Measurements from ENCODE around the gene COL7A1.

DNA sequence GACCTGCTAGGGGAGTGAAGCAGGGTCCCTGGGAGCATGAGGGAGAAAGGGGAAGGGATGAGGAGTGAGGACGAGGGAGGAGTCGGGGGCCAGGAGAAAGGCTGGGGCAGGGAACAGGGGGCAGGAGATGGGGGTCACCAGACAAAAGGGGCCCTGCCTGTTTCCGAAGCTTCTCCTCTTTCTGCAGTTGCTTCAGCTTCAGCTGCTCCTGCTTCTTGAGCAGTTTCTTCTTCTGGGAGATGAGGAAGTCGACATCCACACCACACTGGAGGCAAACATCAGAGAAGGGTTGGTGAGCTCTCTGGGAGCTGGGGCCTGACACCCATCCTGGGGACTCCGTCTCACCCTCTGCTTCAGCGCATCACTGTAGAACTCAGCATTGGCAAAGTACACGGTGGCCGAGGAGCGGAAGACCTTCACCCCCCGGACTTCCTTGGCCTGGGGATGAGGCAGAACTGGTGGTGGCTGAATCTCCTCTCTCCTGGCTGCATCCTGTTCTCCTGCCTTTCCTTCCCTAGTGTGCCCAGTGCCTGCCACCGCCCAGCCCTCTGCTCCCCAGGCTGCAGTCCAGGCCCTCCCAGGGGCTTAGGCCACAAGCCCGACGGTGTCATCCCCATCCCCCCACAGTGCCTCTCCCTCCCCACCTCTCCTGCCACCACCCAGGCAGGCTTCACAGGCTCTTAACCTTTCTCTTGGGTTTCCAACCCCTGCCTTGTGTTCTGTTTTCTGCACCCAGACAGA lies 33.3 kb upstream of the COL7A1 start:
- TF ChIP-seq, protein P1, sequence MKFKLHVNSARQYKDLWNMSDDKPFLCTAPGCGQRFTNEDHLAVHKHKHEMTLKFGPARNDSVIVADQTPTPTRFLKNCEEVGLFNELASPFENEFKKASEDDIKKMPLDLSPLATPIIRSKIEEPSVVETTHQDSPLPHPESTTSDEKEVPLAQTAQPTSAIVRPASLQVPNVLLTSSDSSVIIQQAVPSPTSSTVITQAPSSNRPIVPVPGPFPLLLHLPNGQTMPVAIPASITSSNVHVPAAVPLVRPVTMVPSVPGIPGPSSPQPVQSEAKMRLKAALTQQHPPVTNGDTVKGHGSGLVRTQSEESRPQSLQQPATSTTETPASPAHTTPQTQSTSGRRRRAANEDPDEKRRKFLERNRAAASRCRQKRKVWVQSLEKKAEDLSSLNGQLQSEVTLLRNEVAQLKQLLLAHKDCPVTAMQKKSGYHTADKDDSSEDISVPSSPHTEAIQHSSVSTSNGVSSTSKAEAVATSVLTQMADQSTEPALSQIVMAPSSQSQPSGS (IDR thresholded peaks at IDR 0.05; ENCODE audit: low read length), result no peak
- TF ChIP-seq, protein P2, sequence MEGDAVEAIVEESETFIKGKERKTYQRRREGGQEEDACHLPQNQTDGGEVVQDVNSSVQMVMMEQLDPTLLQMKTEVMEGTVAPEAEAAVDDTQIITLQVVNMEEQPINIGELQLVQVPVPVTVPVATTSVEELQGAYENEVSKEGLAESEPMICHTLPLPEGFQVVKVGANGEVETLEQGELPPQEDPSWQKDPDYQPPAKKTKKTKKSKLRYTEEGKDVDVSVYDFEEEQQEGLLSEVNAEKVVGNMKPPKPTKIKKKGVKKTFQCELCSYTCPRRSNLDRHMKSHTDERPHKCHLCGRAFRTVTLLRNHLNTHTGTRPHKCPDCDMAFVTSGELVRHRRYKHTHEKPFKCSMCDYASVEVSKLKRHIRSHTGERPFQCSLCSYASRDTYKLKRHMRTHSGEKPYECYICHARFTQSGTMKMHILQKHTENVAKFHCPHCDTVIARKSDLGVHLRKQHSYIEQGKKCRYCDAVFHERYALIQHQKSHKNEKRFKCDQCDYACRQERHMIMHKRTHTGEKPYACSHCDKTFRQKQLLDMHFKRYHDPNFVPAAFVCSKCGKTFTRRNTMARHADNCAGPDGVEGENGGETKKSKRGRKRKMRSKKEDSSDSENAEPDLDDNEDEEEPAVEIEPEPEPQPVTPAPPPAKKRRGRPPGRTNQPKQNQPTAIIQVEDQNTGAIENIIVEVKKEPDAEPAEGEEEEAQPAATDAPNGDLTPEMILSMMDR (IDR thresholded peaks at IDR 0.05; ENCODE audit: control extremely low read depth in 1 of 3, insufficient read depth in 1 of 3, low read depth in 1 of 3, low read length in 3 of 3), result no peak
- TF ChIP-seq TAF1 (IDR thresholded peaks at IDR 0.05; ENCODE audit: low read depth, low read length) (no peak), SIX5 (IDR thresholded peaks at IDR 0.05; ENCODE audit: low read depth, low read length) (no peak), SP1 (IDR thresholded peaks at IDR 0.05; ENCODE audit: low read depth, low read length) (no peak), SP2 (IDR thresholded peaks at IDR 0.05; ENCODE audit: low read length) (no peak), ZNF274 (IDR thresholded peaks at IDR 0.05; ENCODE audit: borderline replicate concordance, extremely low read depth, low read length) (no peak), POLR2AphosphoS5 (IDR thresholded peaks at IDR 0.05; ENCODE audit: low read depth, low read length) (no peak), RAD21 (IDR thresholded peaks at IDR 0.05 in 1 of 2, conservative IDR thresholded peaks at IDR 0.05 in 1 of 2; ENCODE audit: low read depth in 2 of 2, low read length in 2 of 2) (no peak), BRCA1 (IDR thresholded peaks at IDR 0.05; ENCODE audit: low read depth, low read length) (no peak)

Measured in H1 (cell line).